HL-60/S4 treated with retinoic acid at 250 ng/mL for 4 days and 3 days (cell line): ENCODE results near the gene LACC1.

Experiments used
- in situ Hi-C: fragments of 300-500 bp; cut with MboI; formaldehyde crosslinking; loops from 2 replicates; pipeline ENCODE4 v1.7.0; 2022; ENCODE audit warnings: low sequenced_read_pairs

The LACC1 gene

GRCh38 chr13:43939086-43939485, 59.4 kb downstream of the LACC1 start:
- in situ Hi-C loops: no loop called here

- in situ Hi-C loops: no loop called here
These were observed 62.6 kb downstream of the LACC1 start for GRCh38 chr13:43942286-43942685.
